CD14-positive monocyte (primary cell): ENCODE results near the gene APOBEC3F. TPM values are rescaled to one million over a fixed set of nuclear protein-coding genes. Genes with fewer than 3 reads are reported as not detected.
"Not testable (repeated sequence)": the region's sequence is repeated elsewhere in the genome, so short reads cannot be mapped to it uniquely, and the experiment has no call there.

Source experiments
- DNase-seq, 3 donors: peaks; one replicate each; pipeline ENCODE4 v3.0.0-alpha.2; 2011 to 2022
- H2AFZ ChIP-seq: 2 replicates; pipeline ENCODE4 v1.6.0; 2012; ENCODE audit warnings: mild to moderate bottlenecking, low read depth, low read length, inconsistent platforms; ENCODE audit not compliant: insufficient read depth, poor library complexity, severe bottlenecking
- H3K27ac ChIP-seq, 2 donors: 1 replicate in 1 of 2; 2 replicates in 1 of 2; pipeline ENCODE4 v1.5.1; 2012 to 2013; ENCODE audit warnings: low read length in 2 of 2, control low read depth in 1 of 2, inconsistent platforms in 1 of 2, low read depth in 1 of 2, mild to moderate bottlenecking in 1 of 2
- H3K27me3 ChIP-seq, 2 donors: one replicate each; pipeline versions ENCODE4 v1.6.0 to v1.6.1; 2011 to 2013; ENCODE audit warnings: low read length in 2 of 2; ENCODE audit not compliant: control insufficient read depth in 2 of 2, insufficient read depth in 2 of 2
- H3K36me3 ChIP-seq, 2 donors: replicated peaks in 1 of 2; 1 replicate in 1 of 2; 2 replicates in 1 of 2; pipeline versions ENCODE4 v1.5.1 to v1.6.1; 2012 to 2013; ENCODE audit warnings: low read length in 2 of 2, control low read depth in 1 of 2, inconsistent platforms in 1 of 2, mild to moderate bottlenecking in 1 of 2; ENCODE audit not compliant: insufficient read depth in 2 of 2, control insufficient read depth in 1 of 2
- H3K4me1 ChIP-seq, 2 donors: 1 replicate in 1 of 2; 2 replicates in 1 of 2; pipeline versions ENCODE4 v1.5.1 to v1.6.1; 2012 to 2013; ENCODE audit warnings: low read length in 2 of 2, control low read depth in 1 of 2, inconsistent platforms in 1 of 2, mild to moderate bottlenecking in 1 of 2, moderate library complexity in 1 of 2; ENCODE audit not compliant: insufficient read depth in 2 of 2, control insufficient read depth in 1 of 2
- H3K4me2 ChIP-seq: replicated peaks from 2 replicates; pipeline ENCODE3; 2012; ENCODE audit warnings: low read length, moderate library complexity, mild to moderate bottlenecking; ENCODE audit not compliant: poor library complexity, severe bottlenecking; ENCODE audit errors: extremely low read depth
- H3K4me3 ChIP-seq, 3 experiments: fragments of 200-600 bp in 1 of 3; sonication (generic) in 1 of 3; replicated peaks in 1 of 3; 1 replicate in 2 of 3; 2 replicates in 1 of 3; pipeline ENCODE4 v1.5.1; 2011 to 2013; ENCODE audit warnings: low read length in 3 of 3, mild to moderate bottlenecking in 3 of 3, control low read depth in 2 of 3, low read depth in 2 of 3, inconsistent platforms in 1 of 3, moderate library complexity in 1 of 3
- H3K79me2 ChIP-seq: 2 replicates; pipeline ENCODE4 v1.6.0; 2012; ENCODE audit warnings: mild to moderate bottlenecking, control low read depth, inconsistent platforms, low read length, moderate library complexity; ENCODE audit not compliant: insufficient read depth
- H3K9ac ChIP-seq: 2 replicates; pipeline ENCODE4 v1.6.0; 2017; ENCODE audit warnings: low read length, mild to moderate bottlenecking; ENCODE audit not compliant: insufficient read depth, poor library complexity, severe bottlenecking
- H3K9me3 ChIP-seq, 2 donors: replicated peaks in 1 of 2; 1 replicate in 1 of 2; 2 replicates in 1 of 2; pipeline versions ENCODE4 v1.5.1 to v1.6.1; 2012 to 2013; ENCODE audit warnings: low read length in 2 of 2, control low read depth in 1 of 2; ENCODE audit not compliant: control insufficient read depth in 1 of 2, insufficient read depth in 1 of 2
- H4K20me1 ChIP-seq: 2 replicates; pipeline ENCODE4 v1.6.0; 2012; ENCODE audit warnings: mild to moderate bottlenecking, low read length, control low read depth, moderate library complexity; ENCODE audit not compliant: insufficient read depth
- H3K27ac Mint-ChIP-seq, 7 donors: one replicate each; pipeline ENCODE4 v1.8.0; 2020; ENCODE audit warnings: mild to moderate bottlenecking in 7 of 7, mixed read lengths in 7 of 7, moderate library complexity in 6 of 7, inconsistent platforms in 2 of 7
- H3K27me3 Mint-ChIP-seq, 3 donors: one replicate each; pipeline ENCODE4 v1.8.0; 2021 to 2022; ENCODE audit warnings: low read depth in 3 of 3, mild to moderate bottlenecking in 3 of 3, mixed read lengths in 3 of 3, moderate library complexity in 3 of 3, inconsistent platforms in 1 of 3
- H3K36me3 Mint-ChIP-seq, 2 donors: one replicate each; pipeline ENCODE4 v1.8.0; 2020; ENCODE audit warnings: mixed read lengths in 2 of 2, inconsistent platforms in 1 of 2, mild to moderate bottlenecking in 1 of 2
- H3K4me1 Mint-ChIP-seq: one replicate; pipeline ENCODE4 v1.8.0; 2020; ENCODE audit warnings: mild to moderate bottlenecking, mixed read lengths
- H3K4me3 Mint-ChIP-seq, 2 donors: one replicate each; pipeline ENCODE4 v1.8.0; 2020; ENCODE audit warnings: mild to moderate bottlenecking in 2 of 2, mixed read lengths in 2 of 2, moderate library complexity in 1 of 2
- H3K9me3 Mint-ChIP-seq, 7 donors: one replicate each; pipeline ENCODE4 v1.8.0; 2020 to 2022; ENCODE audit warnings: mixed read lengths in 7 of 7, mild to moderate bottlenecking in 6 of 7, moderate library complexity in 6 of 7, inconsistent platforms in 2 of 7
- CTCF ChIP-seq: fragments of 200-600 bp; IDR thresholded peaks from one replicate; pipeline ENCODE4 v1.8.0; 2022; ENCODE audit warnings: antibody characterized with exemption, mild to moderate bottlenecking
- WGBS: methylation state at CpG from one replicate; pipeline ENCODE4 v1.1.5; 2013; ENCODE audit warnings: missing lambda C conversion rate; ENCODE audit not compliant: insufficient coverage; 5-methylcytosine and 5-hydroxymethylcytosine counted together
- intact Hi-C, 2 donors: fragments of 100-400 bp; cut with micrococcal nuclease; formaldehyde crosslinking; loops; one replicate each; pipeline versions ENCODE4 v1.15.0 to v1.15.1; 2023
- polyA plus RNA-seq, 3 donors: library from polyadenylated mRNA; depleted of rRNA in 1 of 3; unstranded in 2 of 3; stranded (reverse) in 1 of 3; fragments of 300-500 nt in 2 of 3; fragments of >200 nt in 1 of 3; fragmentation: Illumina TruSeq in 2 of 3; gene quantifications; 1 replicate in 2 of 3; 2 replicates in 1 of 3; pipeline ENCODE4 v1.2.3, GENCODE V29; 2012 to 2021

APOBEC3F gene
- polyA plus RNA-seq, 3 donors, result 4.1 to 8.0 (median 4.4) TPM

GRCh38 chr22:39010946-39011345 lies 29.7 kb upstream of the APOBEC3F start:
- no peak for TF ChIP-seq CTCF

GRCh38 chr22:39012533-39013511 lies 27.8 kb upstream of the APOBEC3F start:
- peaks cover 19% of the 10 kb centered on the region for H3K79me2 ChIP-seq
- Mint-ChIP-seq H3K36me3 (peaks cover 10 to 16% of the 10 kb centered on the region in 2 donors), H3K4me1 (peaks cover 22% of the 10 kb centered on the region), H3K4me3 (no peak overlapping the region), H3K9me3 (peaks cover 0 to 3% (median 0%) of the 10 kb centered on the region in 7 donors), H3K27me3 (peaks cover 0 to 3% (median 2%) of the 10 kb centered on the region in 3 donors), H3K27ac (peak overlapping the region in 5 of 7 donors; percentile 8 to 63 (median 17))
- DNase-seq, result no peak
- no peak overlapping the region for H3K27ac ChIP-seq
- TF ChIP-seq CTCF, result no peak
- H3K27me3 ChIP-seq, result no peaks in the 10 kb centered on the region
- intact Hi-C loops, result loop anchor here in 1 of 2 donors (10.0 kb wide), 1 partner anchor 102 kb away; no protein-coding TSS in a partner anchor
- no peak overlapping the region for H3K4me3 ChIP-seq
- 97% methylated on average over 13 of the region's 29 CpGs for WGBS
- peaks cover 0 to 3% of the 10 kb centered on the region in 2 donors for H3K36me3 ChIP-seq
- no peak overlapping the region for H2AFZ ChIP-seq
- peak overlapping the region; percentile 74 for H3K4me2 ChIP-seq
- peaks cover 20 to 24% of the 10 kb centered on the region in 2 donors for H3K4me1 ChIP-seq
- H3K9me3 ChIP-seq, result no peaks in the 10 kb centered on the region
- no peak overlapping the region for H3K9ac ChIP-seq
- no peaks in the 10 kb centered on the region for H4K20me1 ChIP-seq

More at GRCh38 chr22:39010946-39011345, 29.7 kb upstream of the APOBEC3F start:
- Histone ChIP-seq H3K36me3 (no peaks in the 10 kb centered on the region), H3K4me1 (peaks cover 20 to 24% of the 10 kb centered on the region in 2 donors), H3K9me3 (no peaks in the 10 kb centered on the region), H3K79me2 (peaks cover 18% of the 10 kb centered on the region), H3K27me3 (no peaks in the 10 kb centered on the region), H4K20me1 (no peaks in the 10 kb centered on the region), H3K9ac (no peak overlapping the region), H2AFZ (no peak overlapping the region), H3K4me2 (no peak overlapping the region), H3K27ac (no peak overlapping the region), H3K4me3 (no peak overlapping the region)
- WGBS, result 83% methylated on average over 7 of the region's 15 CpGs
- no peak for DNase-seq
- H3K4me1 Mint-ChIP-seq, result peaks cover 23% of the 10 kb centered on the region
- H3K36me3 Mint-ChIP-seq, result peaks cover 0 to 3% of the 10 kb centered on the region in 2 donors
- H3K4me3 Mint-ChIP-seq, result no peak overlapping the region
- H3K9me3 Mint-ChIP-seq, result peaks cover 0 to 3% (median 0%) of the 10 kb centered on the region in 7 donors
- peak overlapping the region in 1 of 7 donors; percentile 74 for H3K27ac Mint-ChIP-seq
- intact Hi-C loops, result loop anchor here in 1 of 2 donors (10.0 kb wide), 1 partner anchor 104 kb away; no protein-coding TSS in a partner anchor
- H3K27me3 Mint-ChIP-seq, result peaks cover 0 to 3% (median 2%) of the 10 kb centered on the region in 3 donors

GRCh38 chr22:39013561-39013941 lies 27.1 kb upstream of the APOBEC3F start:
- peaks cover 0 to 11% of the 10 kb centered on the region in 2 donors for H3K36me3 ChIP-seq
- peaks cover 19% of the 10 kb centered on the region for H3K79me2 ChIP-seq
- H3K4me3 Mint-ChIP-seq, result peak overlapping the region; percentile 86 to 93
- H3K9ac ChIP-seq, result peak overlapping the region; percentile 76
- H3K4me1 ChIP-seq, result peaks cover 19 to 20% of the 10 kb centered on the region in 2 donors
- not testable (repeated sequence) for H3K27me3 ChIP-seq, H3K9me3 ChIP-seq, H3K9me3 Mint-ChIP-seq, H3K27me3 Mint-ChIP-seq, H4K20me1 ChIP-seq, DNase-seq
- H3K27ac Mint-ChIP-seq, result peak overlapping the region; percentile 70 to 94 (median 91)
- H3K4me1 Mint-ChIP-seq, result peaks cover 17% of the 10 kb centered on the region
- peaks cover 15 to 23% of the 10 kb centered on the region in 2 donors for H3K36me3 Mint-ChIP-seq
- WGBS, result no CpG with 5 or more reads among the region's 6 CpGs
- intact Hi-C loops, result loop anchor here in 1 of 2 donors (10.0 kb wide), 1 partner anchor 101 kb away; no protein-coding TSS in a partner anchor
- peak overlapping the region; percentile 59 to 82 (median 78) for H3K4me3 ChIP-seq
- H2AFZ ChIP-seq, result peak overlapping the region; percentile 93
- peak overlapping the region; percentile 74 for H3K4me2 ChIP-seq
- peak overlapping the region; percentile 63 to 88 for H3K27ac ChIP-seq
